ENCODE measurements around the gene DNAJB9. TPM values are rescaled to one million over a fixed set of nuclear protein-coding genes. Genes with fewer than 3 reads are reported as not detected.

DNAJB9 gene
- total RNA-seq, 2 donors from 2014 or later = 30.2 to 53.9 TPM

DNA sequence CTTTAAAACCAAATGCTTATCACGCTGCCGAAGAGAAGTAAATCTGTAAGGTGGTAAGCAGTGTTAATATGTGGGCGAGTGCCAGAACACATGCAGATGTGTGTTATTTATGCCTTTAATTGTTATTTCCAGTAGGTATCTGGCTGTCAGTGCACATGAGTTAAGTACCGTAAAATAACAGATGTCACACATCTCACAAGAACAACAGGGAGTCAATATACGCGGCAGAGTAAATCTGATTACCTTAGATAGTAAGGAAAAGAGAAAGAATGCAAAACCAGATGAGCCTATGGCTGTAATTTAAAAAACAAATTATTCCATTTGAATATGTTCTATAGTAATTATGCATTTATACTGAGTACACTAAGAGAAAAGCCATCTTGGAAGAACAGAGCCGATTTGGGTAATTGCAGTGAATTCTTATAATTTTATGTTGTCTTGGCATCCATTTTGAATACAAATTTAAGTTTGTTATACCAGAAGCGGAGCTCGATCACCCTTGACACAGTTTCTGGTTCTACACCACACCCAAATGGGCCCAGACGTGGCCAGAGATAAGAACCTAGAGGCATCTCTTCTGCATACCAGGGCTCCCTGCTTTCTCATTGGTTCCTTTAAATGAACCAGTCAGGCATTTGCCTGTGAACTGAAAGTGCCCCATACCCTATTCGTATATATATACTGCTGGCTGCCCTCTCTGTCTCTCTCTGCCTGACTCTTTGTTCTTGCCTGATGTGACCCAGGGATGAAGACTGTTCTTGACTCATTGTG is 34.8 kb downstream of the DNAJB9 start:
- H3K9me3 ChIP-seq = no peaks in the 10 kb centered on the region
- H3K36me3 ChIP-seq = no peaks in the 10 kb centered on the region
- DNase-seq (ENCODE audit: low spot score) = no peak
- H3K27me3 ChIP-seq (replicated peaks; ENCODE audit: insufficient read depth) = no peaks in the 10 kb centered on the region
- H3K4me3 ChIP-seq = no peak overlapping the region
- no peak for TF ChIP-seq CTCF (IDR thresholded peaks at IDR 0.05)
- no peaks in the 10 kb centered on the region for H3K4me1 ChIP-seq (ENCODE audit: control insufficient read depth in 1 of 2, low read depth in 2 of 2)
- no peak overlapping the region for H3K27ac ChIP-seq
- no peak for ATAC-seq (ENCODE audit: insufficient number of reproducible peaks, low FRiP score, low read depth)

GRCh38 chr7:108605559-108606201 is 36.0 kb downstream of the DNAJB9 start:
- ATAC-seq (ENCODE audit: insufficient number of reproducible peaks, low FRiP score, low read depth) (no peak), DNase-seq (ENCODE audit: low spot score) (no peak)
- no peak for TF ChIP-seq CTCF (IDR thresholded peaks at IDR 0.05)
- Histone ChIP-seq H3K27me3 (replicated peaks; ENCODE audit: insufficient read depth) (no peaks in the 10 kb centered on the region), H3K4me3 (no peak overlapping the region), H3K9me3 (no peaks in the 10 kb centered on the region), H3K27ac (no peak overlapping the region), H3K36me3 (no peaks in the 10 kb centered on the region), H3K4me1 (ENCODE audit: control insufficient read depth in 1 of 2, low read depth in 2 of 2) (no peaks in the 10 kb centered on the region)

DNA sequence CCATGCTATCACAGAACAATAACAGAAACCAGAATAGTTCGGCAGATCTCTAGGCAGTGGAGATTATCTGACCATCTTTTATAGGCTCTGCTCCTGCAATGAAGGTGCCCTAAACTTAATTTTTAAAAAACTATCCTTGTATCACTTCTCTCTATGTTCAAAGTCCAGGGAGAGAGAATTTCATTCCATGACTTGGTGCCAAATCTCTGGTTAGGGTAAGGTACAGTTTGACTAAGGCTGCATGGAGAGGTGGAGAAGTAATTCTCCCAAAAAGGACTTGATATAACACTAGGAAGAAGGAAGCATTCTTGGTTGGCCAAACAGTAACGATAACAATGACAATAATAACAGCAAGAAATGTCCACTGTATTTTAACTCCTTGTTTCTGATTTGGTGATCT is 40.0 kb downstream of the DNAJB9 start:
- Histone ChIP-seq H3K9me3 (no peaks in the 10 kb centered on the region), H3K36me3 (no peaks in the 10 kb centered on the region), H3K4me3 (no peak overlapping the region), H3K27ac (no peak overlapping the region), H3K27me3 (replicated peaks; ENCODE audit: insufficient read depth) (no peaks in the 10 kb centered on the region), H3K4me1 (ENCODE audit: control insufficient read depth in 1 of 2, low read depth in 2 of 2) (no peaks in the 10 kb centered on the region)
- no peak for TF ChIP-seq CTCF (IDR thresholded peaks at IDR 0.05)
- DNase-seq (ENCODE audit: low spot score) (no peak), ATAC-seq (ENCODE audit: insufficient number of reproducible peaks, low FRiP score, low read depth) (no peak)

- ATAC-seq (ENCODE audit: insufficient number of reproducible peaks, low FRiP score, low read depth) (no peak), DNase-seq (ENCODE audit: low spot score) (no peak)
- Histone ChIP-seq H3K27ac (no peak overlapping the region), H3K9me3 (no peaks in the 10 kb centered on the region), H3K4me1 (ENCODE audit: control insufficient read depth in 1 of 2, low read depth in 2 of 2) (no peaks in the 10 kb centered on the region), H3K27me3 (replicated peaks; ENCODE audit: insufficient read depth) (no peaks in the 10 kb centered on the region), H3K4me3 (no peak overlapping the region), H3K36me3 (no peaks in the 10 kb centered on the region)
- TF ChIP-seq CTCF (IDR thresholded peaks at IDR 0.05) = no peak
Measured at GRCh38 chr7:108611268-108611667, 41.6 kb downstream of the DNAJB9 start.

- no peak for DNase-seq (ENCODE audit: low spot score)
- no peaks in the 10 kb centered on the region for H3K9me3 ChIP-seq
- H3K4me3 ChIP-seq = no peak overlapping the region
- H3K4me1 ChIP-seq (ENCODE audit: control insufficient read depth in 1 of 2, low read depth in 2 of 2) = no peaks in the 10 kb centered on the region
- peak; percentile 71 for TF ChIP-seq CTCF (IDR thresholded peaks at IDR 0.05)
- no peak overlapping the region for H3K27ac ChIP-seq
- no peak for ATAC-seq (ENCODE audit: insufficient number of reproducible peaks, low FRiP score, low read depth)
- H3K27me3 ChIP-seq (replicated peaks; ENCODE audit: insufficient read depth) = no peaks in the 10 kb centered on the region
- H3K36me3 ChIP-seq = no peaks in the 10 kb centered on the region
Measured at GRCh38 chr7:108613147-108613948, 43.7 kb downstream of the DNAJB9 start.

Data from thoracic aorta (tissue), 2 donors.